ENCODE data around the gene RAB17. TPM values are rescaled to one million over a fixed set of nuclear protein-coding genes. Genes with fewer than 3 reads are reported as not detected.

RAB17 gene
- total and polyA plus RNA-seq, 2 of the 4 experiments (the other 2 are of a cell fraction) = 0.41 TPM; not detected in 1

GRCh38 chr2:237541243-237541642, 49.3 kb downstream of the RAB17 start:
- H3K4me2 ChIP-seq (ENCODE audit: low read depth, low read length) = no peak overlapping the region
- no peak overlapping the region for H3K9ac ChIP-seq (ENCODE audit: low read depth, low read length)
- H3K79me1 ChIP-seq (ENCODE audit: low read depth in 1 of 2, low read length in 2 of 2) = no peaks in the 10 kb centered on the region; a peak in 1 of 4 replicates
- no peak overlapping the region for H3K23ac ChIP-seq (ENCODE audit: low read depth, low read length)
- intact Hi-C loops (cut with micrococcal nuclease) = no loop called here
- TF ChIP-seq CEBPB (IDR thresholded peaks at IDR 0.05; ENCODE audit: low read depth, low read length) = no peak
- TF ChIP-seq MXI1 (IDR thresholded peaks at IDR 0.05; ENCODE audit: borderline replicate concordance, low read depth, low read length) = no peak
- TF ChIP-seq ELK1 (IDR thresholded peaks at IDR 0.05; ENCODE audit: borderline replicate concordance, low read depth, low read length) = no peak
- TF ChIP-seq SMC3 (IDR thresholded peaks at IDR 0.05; ENCODE audit: low read depth, low read length) = no peak
- TF ChIP-seq NFE2L2 (IDR thresholded peaks at IDR 0.05; ENCODE audit: low read depth, low read length) = no peak
- TF ChIP-seq FOS (IDR thresholded peaks at IDR 0.05; ENCODE audit: low read depth, low read length) = no peak
- no peak overlapping the region for H4K91ac ChIP-seq (ENCODE audit: insufficient read depth, low read depth, low read length)
- H3K18ac ChIP-seq (ENCODE audit: low read depth, low read length) = no peak overlapping the region
- H3K27me3 ChIP-seq (ENCODE audit: control insufficient read depth, insufficient read depth, low read length) = no peaks in the 10 kb centered on the region
- no peaks in the 10 kb centered on the region for H4K20me1 ChIP-seq (ENCODE audit: insufficient read depth, low read length)
- H2BK5ac ChIP-seq (ENCODE audit: low read depth, low read length, poor library complexity, severe bottlenecking) = no peak overlapping the region
- BruUV-seq (replicated peaks) = no TSS peak
- peak overlapping the region; percentile 25 for H2AFZ ChIP-seq (replicated peaks; ENCODE audit: low read length, poor library complexity)
- H4K5ac ChIP-seq (ENCODE audit: low read depth, low read length) = no peak overlapping the region
- ATAC-seq (ENCODE audit: low read depth) (no peak), DNase-seq (no peak)
- no peak overlapping the region for H3K27ac ChIP-seq (ENCODE audit: insufficient read depth, low read length)
- dilution Hi-C loops (cut with HindIII; ENCODE audit: low sequenced_read_pairs, unreplicated experiment) = no loop called here
- no peak overlapping the region for H3K4me3 ChIP-seq (ENCODE audit: insufficient read depth, low read depth, low read length)
- no peak overlapping the region for H2AK5ac ChIP-seq (ENCODE audit: low read depth, low read length)
- H2BK15ac ChIP-seq (ENCODE audit: low read depth, low read length) = no peak overlapping the region
- no peak overlapping the region for H2BK120ac ChIP-seq (ENCODE audit: low read depth, low read length)
- no peak overlapping the region for H3K56ac ChIP-seq (ENCODE audit: extremely low read depth, insufficient read depth, low read length)
- H3K4me1 ChIP-seq (ENCODE audit: control insufficient read depth, insufficient read depth, low read length) = peaks cover 4% of the 10 kb centered on the region; the same call in 1 of the 2 replicates
- H3K9me1 ChIP-seq (ENCODE audit: insufficient read depth, low read length) = no peaks in the 10 kb centered on the region; the same call in 1 of the 2 replicates
- H2AK9ac ChIP-seq (replicated peaks; ENCODE audit: low read depth, low read length, poor library complexity) = no peak overlapping the region
- POLR2A ChIA-PET (ENCODE audit: unreplicated experiment) = no interaction called here
- H2BK20ac ChIP-seq (ENCODE audit: low read depth, low read length) = no peak overlapping the region
- H4K8ac ChIP-seq (ENCODE audit: low read depth in 2 of 2, low read length in 2 of 2) = no peak overlapping the region
- CTCF ChIA-PET = interaction anchor here (0.6 kb wide), 1 partner anchor 71 kb away, joined by 4 read pairs; no protein-coding TSS in a partner anchor
- H3K14ac ChIP-seq (replicated peaks; ENCODE audit: low read depth, low read length) = no peak overlapping the region
- no peak overlapping the region for H3K4ac ChIP-seq (ENCODE audit: low read depth, low read length)
- in situ Hi-C loops (cut with MboI; ENCODE audit: low sequenced_read_pairs) = no loop called here
- WGBS, 2 experiments (ENCODE audit: extremely low coverage in 2 of 2, insufficient read length in 1 of 2) = no CpG with 5 or more reads among the region's 5 CpGs
- H3K36me3 ChIP-seq (ENCODE audit: control insufficient read depth, insufficient read depth, low read length) = no peaks in the 10 kb centered on the region
- no peaks in the 10 kb centered on the region for H3K9me3 ChIP-seq (ENCODE audit: control insufficient read depth, insufficient read depth, low read length)

All from IMR-90 (cell line).